ENCODE data around the gene CCNG1.
A peak's percentile ranks its signal among the peaks of the same experiment; 100 is the strongest.
"Not testable (repeated sequence)": the region's sequence is repeated elsewhere in the genome, so short reads cannot be mapped to it uniquely, and the experiment has no call there.

CCNG1 gene

GRCh38 chr5:163437309-163438182 is at the start of gene CCNG1:
CCNG1 (plus strand) TSS chr5:163437595; CDS start chr5:163439257, 1,662 bp downstream.
- DNase-seq (ENCODE audit: low spot score) = peak; percentile 99

GRCh38 chr5:163395792-163396191 is 41.6 kb upstream of the CCNG1 start:
- DNase-seq (ENCODE audit: low spot score) = no peak

- not testable (repeated sequence) for DNase-seq (ENCODE audit: low spot score)
Measured at GRCh38 chr5:163396818-163397340, 40.5 kb upstream of the CCNG1 start.

GRCh38 chr5:163397354-163397753 is 40.0 kb upstream of the CCNG1 start:
- no peak for DNase-seq (ENCODE audit: low spot score)

- no peak for DNase-seq (ENCODE audit: low spot score)
Measured at GRCh38 chr5:163399923-163400322, 37.5 kb upstream of the CCNG1 start.

GRCh38 chr5:163401271-163401670 is 36.1 kb upstream of the CCNG1 start:
- DNase-seq (ENCODE audit: low spot score) = no peak

GRCh38 chr5:163402007-163402406 is 35.4 kb upstream of the CCNG1 start:
- no peak for DNase-seq (ENCODE audit: low spot score)

GRCh38 chr5:163404364-163405173 is 32.8 kb upstream of the CCNG1 start:
- DNase-seq (ENCODE audit: low spot score) = no peak

- no peak for DNase-seq (ENCODE audit: low spot score)
Measured at GRCh38 chr5:163407034-163407655, 30.2 kb upstream of the CCNG1 start.

GRCh38 chr5:163408311-163408923 is 29.0 kb upstream of the CCNG1 start:
- peak; percentile 85 for DNase-seq (ENCODE audit: low spot score)

- no peak for DNase-seq (ENCODE audit: low spot score)
Measured at GRCh38 chr5:163409384-163409783, 28.0 kb upstream of the CCNG1 start.

- DNase-seq (ENCODE audit: low spot score) = no peak
Measured at GRCh38 chr5:163410505-163410904, 26.9 kb upstream of the CCNG1 start.

GRCh38 chr5:163415673-163416072 is 21.7 kb upstream of the CCNG1 start:
- DNase-seq (ENCODE audit: low spot score) = not testable (repeated sequence)

- DNase-seq (ENCODE audit: low spot score) = no peak
Measured at GRCh38 chr5:163424836-163425235, 12.6 kb upstream of the CCNG1 start.

- not testable (repeated sequence) for DNase-seq (ENCODE audit: low spot score)
Measured at GRCh38 chr5:163426128-163426527, 11.3 kb upstream of the CCNG1 start.

- DNase-seq (ENCODE audit: low spot score) = no peak
Measured at GRCh38 chr5:163432544-163432943, 4.9 kb upstream of the CCNG1 start.

- no peak for DNase-seq (ENCODE audit: low spot score)
Measured at GRCh38 chr5:163433271-163433670, 4.1 kb upstream of the CCNG1 start.

- no peak for DNase-seq (ENCODE audit: low spot score)
Measured at GRCh38 chr5:163434401-163434866, 3.0 kb upstream of the CCNG1 start.

GRCh38 chr5:163436515-163436914 is 880 bp upstream of the CCNG1 start:
- no peak for DNase-seq (ENCODE audit: low spot score)

GRCh38 chr5:163437011-163437308 is 435 bp upstream of the CCNG1 start:
- no peak for DNase-seq (ENCODE audit: low spot score)

GRCh38 chr5:163439092-163439425 is 1.7 kb downstream of the CCNG1 start:
- DNase-seq (ENCODE audit: low spot score) = no peak

- no peak for DNase-seq (ENCODE audit: low spot score)
Measured at GRCh38 chr5:163440954-163441353, 3.6 kb downstream of the CCNG1 start.

Measured in Ammon's horn (tissue), 1 donor.